SK-N-SH (cell line): ENCODE measurements around the gene SLC22A17. TPM values are rescaled to one million over a fixed set of nuclear protein-coding genes. Genes with fewer than 3 reads are reported as not detected.

Experiments used
- CTCF ChIA-PET: fragments of 300-600, 350-600 bp; formaldehyde crosslinking; extraction: SDS; loops from one replicate; lab custom pipeline; 2021; lab: Yijun Ruan, JAX
- POLR2A ChIA-PET: fragments of 350-600 bp; sonication (Branson Sonifier 250); formaldehyde crosslinking; extraction: SDS; loops from one replicate; lab custom pipeline; 2020; ENCODE audit warnings: antibody characterized with exemption, inconsistent platforms; lab: Yijun Ruan, JAX
- DNase-seq: peaks from one replicate; pipeline ENCODE4 v3.0.0; 2012
- H2AFZ ChIP-seq: fragments of 200-600 bp; sonication (generic); 2 replicates; pipeline ENCODE4 v1.8.1; 2016; ENCODE audit warnings: antibody characterized with exemption, mild to moderate bottlenecking, low read depth
- H3F3A ChIP-seq: fragments of 200-600 bp; sonication (generic); replicated peaks from 2 replicates; pipeline ENCODE3; 2016; ENCODE audit warnings: antibody characterized with exemption, mild to moderate bottlenecking; ENCODE audit not compliant: insufficient read depth
- H3K27ac ChIP-seq, 2 experiments: fragments of 200-500 bp in 1 of 2; fragments of 200-600 bp in 1 of 2; sonication (Bioruptor generic) in 1 of 2; sonication (generic), shearing (Covaris generic) in 1 of 2; 2 replicates each; pipeline versions ENCODE4 v1.5.1 to v1.6.1; 2014 to 2016; ENCODE audit warnings: low read depth in 2 of 2, inconsistent platforms in 1 of 2, low read length in 1 of 2, mild to moderate bottlenecking in 1 of 2, mixed read lengths in 1 of 2
- H3K27me3 ChIP-seq: fragments of 200-600 bp; sonication (generic), shearing (Covaris generic); 2 replicates; pipeline ENCODE4 v1.6.1; 2016; ENCODE audit warnings: mixed run types; ENCODE audit not compliant: insufficient read depth
- H3K36me3 ChIP-seq, 2 experiments: fragments of 200-500 bp in 1 of 2; fragments of 200-600 bp in 1 of 2; sonication (Bioruptor generic) in 1 of 2; sonication (generic) in 1 of 2; replicated peaks in 1 of 2; 2 replicates each; pipeline versions ENCODE3 to v1.5.1; 2014 to 2016; ENCODE audit warnings: low read length in 1 of 2, mild to moderate bottlenecking in 1 of 2; ENCODE audit not compliant: insufficient read depth in 2 of 2, control insufficient read depth in 1 of 2
- H3K4me1 ChIP-seq, 2 experiments: fragments of 200-500 bp in 1 of 2; fragments of 200-600 bp in 1 of 2; sonication (Bioruptor generic) in 1 of 2; sonication (generic), shearing (Covaris generic) in 1 of 2; 2 replicates each; pipeline versions ENCODE4 v1.5.1 to v1.6.1; 2014 to 2016; ENCODE audit warnings: low read depth in 1 of 2, low read length in 1 of 2, mixed run types in 1 of 2; ENCODE audit not compliant: insufficient read depth in 2 of 2, control insufficient read depth in 1 of 2
- H3K4me2 ChIP-seq: fragments of 200-600 bp; sonication (generic), shearing (Covaris generic); 2 replicates; pipeline ENCODE4 v1.6.1; 2017; ENCODE audit warnings: mixed run types
- H3K4me3 ChIP-seq, 2 experiments: fragments of 200-500 bp in 1 of 2; fragments of 200-600 bp in 1 of 2; sonication (Bioruptor generic) in 1 of 2; sonication (generic), shearing (Covaris generic) in 1 of 2; 2 replicates each; pipeline versions ENCODE4 v1.5.1 to v1.8.1; 2014 to 2016; ENCODE audit warnings: low read depth in 2 of 2, inconsistent platforms in 1 of 2, low read length in 1 of 2, mild to moderate bottlenecking in 1 of 2, mixed read lengths in 1 of 2, moderate library complexity in 1 of 2
- H3K79me2 ChIP-seq: fragments of 200-600 bp; sonication (generic); 2 replicates; pipeline ENCODE4 v1.8.1; 2017; ENCODE audit warnings: mild to moderate bottlenecking; ENCODE audit not compliant: insufficient read depth
- H3K9ac ChIP-seq: fragments of 200-600 bp; sonication (generic); 2 replicates; pipeline ENCODE4 v1.6.1; 2017; ENCODE audit warnings: mixed run types
- H3K9me2 ChIP-seq: fragments of 200-600 bp; sonication (generic); 2 replicates; pipeline ENCODE4 v1.6.1; 2017; ENCODE audit warnings: mixed run types
- H3K9me3 ChIP-seq: fragments of 200-600 bp; sonication (generic); 2 replicates; pipeline ENCODE4 v1.6.1; 2017; ENCODE audit warnings: mixed run types, mild to moderate bottlenecking, moderate library complexity
- H4K20me1 ChIP-seq: fragments of 200-600 bp; sonication (generic); 2 replicates; pipeline ENCODE4 v1.6.1; 2017; ENCODE audit warnings: mild to moderate bottlenecking, mixed run types; ENCODE audit not compliant: insufficient read depth
- CHD2 ChIP-seq: fragments of 150-350 bp; IDR thresholded peaks from 2 replicates; pipeline ENCODE4 v1.6.1; 2018; ENCODE audit warnings: low read length; ENCODE audit not compliant: partially characterized antibody
- CTCF ChIP-seq: fragments of 200-600 bp; sonication (generic); IDR thresholded peaks from 2 replicates; pipeline ENCODE4 v1.6.1; 2017; ENCODE audit warnings: antibody characterized with exemption, mild to moderate bottlenecking, moderate library complexity
- EP300 ChIP-seq, 2 experiments: IDR thresholded peaks; 2 replicates each; pipeline versions ENCODE4 v1.4.0 to v1.6.1; 2012; ENCODE audit warnings: borderline replicate concordance in 1 of 2, low read depth in 1 of 2, low read length in 1 of 2
- FOXJ3 ChIP-seq: sonication (generic); formaldehyde crosslinking; IDR thresholded peaks from 2 replicates; pipeline ENCODE4 v1.5.1; 2020; ENCODE audit warnings: mild to moderate bottlenecking, missing genetic modification reagents
- IRF3 ChIP-seq: fragments of 150-350 bp; IDR thresholded peaks from 2 replicates; pipeline ENCODE4 v1.6.1; 2016; ENCODE audit warnings: mild to moderate bottlenecking, low read depth, low read length
- NFIC ChIP-seq: IDR thresholded peaks from 2 replicates; pipeline ENCODE4 v1.4.0; 2012; ENCODE audit warnings: borderline replicate concordance
- PBX3 ChIP-seq: IDR thresholded peaks from 2 replicates; pipeline ENCODE4; 2012
- REST ChIP-seq: IDR thresholded peaks from 2 replicates; pipeline ENCODE4 v1.6.1; 2012; ENCODE audit warnings: mild to moderate bottlenecking, low read depth, low read length, moderate library complexity
- RXRA ChIP-seq: IDR thresholded peaks from 2 replicates; pipeline ENCODE4 v1.4.0; 2012; ENCODE audit warnings: low read depth, mild to moderate bottlenecking, borderline replicate concordance
- SIN3A ChIP-seq: IDR thresholded peaks from 2 replicates; pipeline ENCODE4 v1.6.1; 2012; ENCODE audit warnings: low read depth, mild to moderate bottlenecking, low read length, moderate library complexity, borderline replicate concordance
- TAF1 ChIP-seq: IDR thresholded peaks from 2 replicates; pipeline ENCODE4 v1.6.1; 2012; ENCODE audit warnings: low read depth, mild to moderate bottlenecking, low read length, moderate library complexity, borderline replicate concordance
- TEAD4 ChIP-seq: IDR thresholded peaks from 2 replicates; pipeline ENCODE4 v1.4.0; 2012; ENCODE audit warnings: mild to moderate bottlenecking, borderline replicate concordance; ENCODE audit not compliant: insufficient read depth
- USF2 ChIP-seq: fragments of 150-350 bp; IDR thresholded peaks from 2 replicates; pipeline ENCODE4 v1.6.1; 2017; ENCODE audit warnings: antibody characterized with exemption, low read length, low read depth, borderline replicate concordance
- ZBTB33 ChIP-seq: IDR thresholded peaks from 2 replicates; pipeline ENCODE4 v1.4.0; 2012; ENCODE audit warnings: low read depth, borderline replicate concordance
- WGBS: methylation state at CpG from one replicate; pipeline ENCODE4 v1.1.6; 2017; ENCODE audit warnings: low lambda C conversion rate; 5-methylcytosine and 5-hydroxymethylcytosine counted together
- polyA plus RNA-seq, 3 experiments: library from polyadenylated mRNA; depleted of rRNA; stranded (reverse); fragments of >200 nt; gene quantifications; 2 replicates each; pipeline ENCODE4 v1.2.3, GENCODE V29; 2012

Gene SLC22A17
- polyA plus RNA-seq, 1 of the 3 experiments (the other 2 are of a cell fraction): 27.2 TPM

- TF ChIP-seq NFIC (no peak), IRF3 (no peak), CHD2 (no peak), TEAD4 (no peak), PBX3 (no peak), RXRA (no peak), CTCF (no peak), FOXJ3 (CRISPR knock-in tag) (no peak), SIN3A (no peak), REST (no peak), USF2 (no peak), TAF1 (no peak), EP300 (IDR thresholded peaks at IDR 0.05; ENCODE audit: borderline replicate concordance in 1 of 2, low read depth in 1 of 2, low read length in 1 of 2) (no peak), ZBTB33 (no peak)
- TF ChIP-seq, all 33 proteins: peak for 0
- DNase-seq: no peak
- Histone ChIP-seq H3K27me3 (no peaks in the 10 kb centered on the region), H3K4me2 (peak overlapping the region; percentile 96), H3K27ac (no peak overlapping the region), H3K79me2 (peaks cover 67% of the 10 kb centered on the region), H3K9ac (no peak overlapping the region; the same call in 1 of the 2 replicates), H3K9me3 (no peaks in the 10 kb centered on the region), H3K9me2 (no peaks in the 10 kb centered on the region), H3K4me3 (no peak overlapping the region), H2AFZ (no peak overlapping the region), H3F3A (peaks cover 18% of the 10 kb centered on the region), H3K36me3 (peaks cover 38 to 39% of the 10 kb centered on the region in 2 experiments), H4K20me1 (peaks cover 17% of the 10 kb centered on the region), H3K4me1 (peaks cover 13 to 29% of the 10 kb centered on the region in 2 experiments)
- 95% methylated on average over 16 of the region's 17 CpGs for WGBS
- CTCF ChIA-PET: interaction anchor here (0.9 to 1.1 kb wide), 2 partner anchors 12 to 214 kb away, joined by 3 read pairs; no protein-coding TSS in a partner anchor
- POLR2A ChIA-PET: interaction anchor here (3.9 kb wide), 1 partner anchor 13 kb away, joined by 34 read pairs; the partner anchor contains the start of gene PABPN1
Observed at GRCh38 chr14:23308721-23309445, 43.8 kb downstream of the SLC22A17 start.
